Measurements from ENCODE around the gene TRAPPC12. TPM values are rescaled to one million over a fixed set of nuclear protein-coding genes. Genes with fewer than 3 reads are reported as not detected.
A peak's percentile ranks its signal among the peaks of the same experiment; 100 is the strongest.

Gene TRAPPC12
- total RNA-seq, 3 donors from 2014 or later (not counting 1 experiment from before 2014, with no cell fraction given), result 65.1 to 92.6 (median 86.7) TPM

DNA sequence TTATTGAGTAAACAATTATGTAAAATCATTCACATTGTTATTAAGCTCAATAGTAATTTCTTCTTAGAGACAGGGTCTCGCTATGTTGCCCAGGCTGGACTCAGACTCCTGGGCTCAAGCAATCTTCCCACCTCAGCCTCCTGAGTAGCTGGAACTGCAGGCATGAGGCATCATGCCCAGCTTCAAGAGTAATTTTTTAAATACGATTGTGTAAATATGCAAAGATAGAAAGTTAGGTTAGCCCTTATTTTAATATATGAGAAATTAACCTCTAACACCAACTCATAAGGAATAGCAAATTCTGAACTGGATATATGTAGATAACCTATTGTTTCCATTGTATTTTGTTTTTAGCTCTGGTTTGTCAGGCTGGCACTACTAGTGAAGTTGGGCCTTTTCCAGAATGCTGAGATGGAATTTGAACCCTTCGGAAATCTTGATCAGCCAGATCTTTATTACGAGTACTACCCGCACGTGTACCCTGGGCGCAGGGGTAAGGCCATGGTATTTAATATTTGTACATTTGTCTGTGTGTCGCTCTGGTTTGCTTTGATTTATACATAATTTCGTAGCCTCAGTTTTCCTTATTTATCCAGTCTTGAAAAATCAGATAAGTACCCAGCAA, 44.8 kb downstream of the TRAPPC12 start:
- Histone ChIP-seq H3K4me1 (ENCODE audit: control insufficient read depth, insufficient read depth, low read length) (no peaks in the 10 kb centered on the region), H3K9me3 (ENCODE audit: control insufficient read depth, insufficient read depth, low read length) (no peaks in the 10 kb centered on the region), H3K4me3 (ENCODE audit: low read length) (no peak overlapping the region), H3K36me3 (ENCODE audit: control insufficient read depth, insufficient read depth, low read length) (peaks cover 50% of the 10 kb centered on the region), H3K27ac (ENCODE audit: low read length) (no peak overlapping the region), H3K27me3 (ENCODE audit: control insufficient read depth, insufficient read depth, low read length) (no peaks in the 10 kb centered on the region)
- intact Hi-C loops (cut with micrococcal nuclease), result loop anchor here (1.0 kb wide), 1 partner anchor 227 kb away; no protein-coding TSS in a partner anchor
- no peak for ATAC-seq
- no peaks in the 10 kb centered on the region for H3K27me3 Mint-ChIP-seq (ENCODE audit: low read depth in 2 of 2)
- no peak overlapping the region for H3K4me3 Mint-ChIP-seq
- peaks cover 11 to 14% of the 10 kb centered on the region in 2 donors for H3K4me1 Mint-ChIP-seq
- 91% methylated on average over 8 of the region's 9 CpGs for WGBS (ENCODE audit: insufficient coverage)
- H3K27ac Mint-ChIP-seq, result peak overlapping the region in 1 of 2 donors; percentile 69
- TF ChIP-seq CTCF (IDR thresholded peaks at IDR 0.05), result peak; percentile 68
- H3K36me3 Mint-ChIP-seq, result peaks cover 8% of the 10 kb centered on the region
- H3K9me3 Mint-ChIP-seq, result no peaks in the 10 kb centered on the region
- no peak for DNase-seq

DNA sequence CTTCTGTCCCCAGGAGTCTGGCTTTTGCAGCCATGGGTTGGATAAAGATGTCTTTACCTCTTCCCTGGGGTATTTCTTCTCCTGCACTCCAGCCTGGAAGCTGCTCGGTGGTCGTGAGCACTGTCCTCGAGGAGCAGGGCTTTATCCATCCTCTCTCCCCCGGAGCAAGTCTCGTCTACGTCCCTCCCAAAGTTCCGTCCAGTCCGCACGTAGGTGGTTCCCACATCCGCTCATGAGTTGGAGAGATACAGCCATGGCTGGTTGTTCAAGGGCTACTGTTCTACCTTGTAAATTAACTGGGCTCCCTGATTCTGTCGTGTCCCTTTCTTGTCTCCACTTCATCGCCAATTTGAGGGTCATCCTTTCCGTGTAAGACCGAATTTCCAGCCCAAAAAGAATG, 47.1 kb downstream of the TRAPPC12 start:
- WGBS (ENCODE audit: insufficient coverage), result 97% methylated on average over 14 of the region's 14 CpGs
- intact Hi-C loops (cut with micrococcal nuclease), result no loop called here

GRCh38 chr2:3427272-3427671, 47.8 kb downstream of the TRAPPC12 start:
- H3K36me3 Mint-ChIP-seq, result peaks cover 13% of the 10 kb centered on the region
- Histone ChIP-seq H3K27ac (ENCODE audit: low read length) (no peak overlapping the region), H3K4me3 (ENCODE audit: low read length) (no peak overlapping the region), H3K36me3 (ENCODE audit: control insufficient read depth, insufficient read depth, low read length) (peaks cover 52% of the 10 kb centered on the region), H3K4me1 (ENCODE audit: control insufficient read depth, insufficient read depth, low read length) (no peaks in the 10 kb centered on the region), H3K27me3 (ENCODE audit: control insufficient read depth, insufficient read depth, low read length) (no peaks in the 10 kb centered on the region), H3K9me3 (ENCODE audit: control insufficient read depth, insufficient read depth, low read length) (no peaks in the 10 kb centered on the region)
- H3K4me1 Mint-ChIP-seq, result peaks cover 11 to 15% of the 10 kb centered on the region in 2 donors
- intact Hi-C loops (cut with micrococcal nuclease), result no loop called here
- TF ChIP-seq CTCF (IDR thresholded peaks at IDR 0.05), result no peak
- H3K4me3 Mint-ChIP-seq, result no peak overlapping the region
- no peaks in the 10 kb centered on the region for H3K9me3 Mint-ChIP-seq
- ATAC-seq, result no peak
- no peak overlapping the region for H3K27ac Mint-ChIP-seq
- no peak for DNase-seq
- 95% methylated on average over 6 of the region's 6 CpGs for WGBS (ENCODE audit: insufficient coverage)
- H3K27me3 Mint-ChIP-seq (ENCODE audit: low read depth in 2 of 2), result no peaks in the 10 kb centered on the region

More for the DNA sequence above, 47.1 kb downstream of the TRAPPC12 start:
- H3K27me3 ChIP-seq (ENCODE audit: control insufficient read depth, insufficient read depth, low read length), result no peaks in the 10 kb centered on the region
- Mint-ChIP-seq H3K27me3 (ENCODE audit: low read depth in 2 of 2) (no peaks in the 10 kb centered on the region), H3K36me3 (peaks cover 8% of the 10 kb centered on the region), H3K4me3 (no peak overlapping the region), H3K4me1 (peaks cover 11 to 15% of the 10 kb centered on the region in 2 donors), H3K27ac (no peak overlapping the region), H3K9me3 (no peaks in the 10 kb centered on the region)
- no peak for TF ChIP-seq CTCF (IDR thresholded peaks at IDR 0.05)
- DNase-seq, result no peak
- peaks cover 52% of the 10 kb centered on the region for H3K36me3 ChIP-seq (ENCODE audit: control insufficient read depth, insufficient read depth, low read length)
- no peak for ATAC-seq
- no peaks in the 10 kb centered on the region for H3K9me3 ChIP-seq (ENCODE audit: control insufficient read depth, insufficient read depth, low read length)
- H3K27ac ChIP-seq (ENCODE audit: low read length), result no peak overlapping the region
- H3K4me1 ChIP-seq (ENCODE audit: control insufficient read depth, insufficient read depth, low read length), result no peaks in the 10 kb centered on the region
- no peak overlapping the region for H3K4me3 ChIP-seq (ENCODE audit: low read length)

DNA sequence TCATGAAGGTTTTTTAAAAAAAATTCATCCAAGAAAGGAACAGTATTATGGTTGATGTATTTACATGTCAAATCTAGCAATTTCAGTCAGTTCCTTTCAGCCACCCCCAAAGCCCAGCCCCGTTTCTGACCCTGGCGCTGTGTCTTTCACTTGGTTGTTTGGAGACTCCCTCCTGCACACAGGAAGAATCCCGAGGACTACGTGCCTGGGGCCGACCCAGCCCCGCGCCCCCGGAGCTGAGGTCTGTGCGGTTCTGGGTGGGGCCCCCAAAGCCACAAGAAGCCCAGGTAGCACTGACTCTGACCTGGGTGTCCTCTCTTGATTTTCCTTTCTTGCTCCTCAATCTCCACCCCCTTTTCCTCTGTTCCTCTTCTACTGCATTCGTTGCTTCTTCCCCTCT, 49.1 kb downstream of the TRAPPC12 start:
- ATAC-seq (no peak), DNase-seq (no peak)
- Mint-ChIP-seq H3K9me3 (no peaks in the 10 kb centered on the region), H3K27ac (peak overlapping the region; percentile 13 to 39), H3K27me3 (ENCODE audit: low read depth in 2 of 2) (no peaks in the 10 kb centered on the region), H3K4me3 (no peak overlapping the region), H3K4me1 (peaks cover 11 to 13% of the 10 kb centered on the region in 2 donors), H3K36me3 (peaks cover 14% of the 10 kb centered on the region)
- H3K36me3 ChIP-seq (ENCODE audit: control insufficient read depth, insufficient read depth, low read length), result peaks cover 55% of the 10 kb centered on the region
- WGBS (ENCODE audit: insufficient coverage), result 91% methylated on average over 10 of the region's 10 CpGs
- no peaks in the 10 kb centered on the region for H3K27me3 ChIP-seq (ENCODE audit: control insufficient read depth, insufficient read depth, low read length)
- no peak for TF ChIP-seq CTCF (IDR thresholded peaks at IDR 0.05)
- no peak overlapping the region for H3K27ac ChIP-seq (ENCODE audit: low read length)
- intact Hi-C loops (cut with micrococcal nuclease), result no loop called here
- no peaks in the 10 kb centered on the region for H3K9me3 ChIP-seq (ENCODE audit: control insufficient read depth, insufficient read depth, low read length)
- H3K4me3 ChIP-seq (ENCODE audit: low read length), result no peak overlapping the region
- no peaks in the 10 kb centered on the region for H3K4me1 ChIP-seq (ENCODE audit: control insufficient read depth, insufficient read depth, low read length)

Data from natural killer cell (primary cell).